Neural crest cell (in vitro differentiated cells): ENCODE results near the gene ANKRD63. TPM values are rescaled to one million over a fixed set of nuclear protein-coding genes. Genes with fewer than 3 reads are reported as not detected.

Experiments used
- DNase-seq: peaks from one replicate; pipeline ENCODE4 v3.0.0; 2021; ENCODE audit warnings: low read depth, mixed read lengths, low spot score
- H3K27ac Mint-ChIP-seq: one replicate; pipeline ENCODE4 v1.8.0; 2021; ENCODE audit warnings: mild to moderate bottlenecking, mixed read lengths; ENCODE audit not compliant: unreplicated experiment
- H3K27me3 Mint-ChIP-seq: 2 replicates; pipeline ENCODE4 v1.8.0; 2021; ENCODE audit warnings: low read depth, mild to moderate bottlenecking, mixed read lengths
- H3K36me3 Mint-ChIP-seq: 2 replicates; pipeline ENCODE4 v1.8.0; 2021; ENCODE audit warnings: low read depth, mild to moderate bottlenecking, mixed read lengths
- H3K4me1 Mint-ChIP-seq: 2 replicates; pipeline ENCODE4 v1.8.0; 2021; ENCODE audit warnings: mixed read lengths
- H3K4me3 Mint-ChIP-seq: one replicate; pipeline ENCODE4 v1.8.0; 2021; ENCODE audit warnings: mild to moderate bottlenecking, mixed read lengths
- H3K9me3 Mint-ChIP-seq: 2 replicates; pipeline ENCODE4 v1.8.0; 2021; ENCODE audit warnings: mixed read lengths
- CTCF ChIP-seq: fragments of 200-600 bp; sonication (generic); conservative IDR thresholded peaks from 2 replicates; pipeline ENCODE4 v1.5.0; 2021; ENCODE audit warnings: antibody characterized with exemption, mild to moderate bottlenecking
- total RNA-seq: library from RNA; stranded (reverse); gene quantifications from 2 replicates; pipeline ENCODE4 v1.2.1, GENCODE V29; 2021

Gene ANKRD63
- total RNA-seq, 1 donor from 2014 or later = not detected

DNA sequence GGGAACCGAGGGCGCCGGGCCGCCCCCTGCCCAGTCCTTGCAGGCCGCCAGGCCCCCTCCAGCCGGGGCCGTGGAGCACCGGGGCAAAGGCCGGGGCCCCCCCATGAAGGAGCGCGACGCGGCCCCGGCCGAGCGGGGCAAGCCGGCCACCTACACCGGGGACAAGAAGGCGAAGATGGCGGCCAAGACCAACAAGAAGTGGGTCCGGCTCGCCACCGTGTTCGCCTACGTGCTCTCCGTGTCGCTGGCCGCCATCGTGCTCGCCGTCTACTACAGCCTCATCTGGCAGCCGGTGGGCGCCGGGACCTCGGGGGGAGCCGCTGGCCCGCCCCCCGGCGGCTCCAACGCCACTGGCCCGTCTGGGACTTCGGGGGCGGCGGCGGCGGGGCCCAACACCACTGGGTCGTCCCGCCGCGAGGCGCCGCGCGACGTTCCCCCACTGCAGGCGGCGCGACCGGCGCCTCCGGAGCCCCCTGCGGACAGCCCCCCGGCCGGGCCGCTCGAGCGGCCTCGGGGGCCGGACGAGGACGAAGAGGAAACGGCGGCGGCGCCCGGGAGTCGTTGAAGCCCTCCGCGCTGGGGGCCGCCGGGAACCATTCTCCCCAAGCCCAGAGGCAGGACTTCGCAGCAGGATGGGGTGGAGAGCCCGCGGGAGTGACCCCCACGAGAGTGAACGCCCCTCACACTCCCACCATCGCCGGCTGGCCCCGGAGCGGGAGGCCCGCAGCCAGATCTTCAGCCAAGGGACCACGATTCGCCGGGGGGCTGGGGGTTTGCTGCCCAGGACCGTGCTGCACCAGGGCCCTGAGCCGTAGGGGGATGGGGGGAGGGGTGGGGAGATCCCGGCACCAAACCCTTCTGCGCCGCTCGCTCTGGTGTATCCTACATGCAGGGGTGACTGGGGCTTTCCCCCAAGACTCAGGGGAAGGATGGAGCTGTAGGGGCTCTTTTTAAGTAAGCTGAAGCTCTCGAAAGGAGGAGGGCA is 41.4 kb upstream of the ANKRD63 start:
- H3K4me1 Mint-ChIP-seq = peaks cover 51% of the 10 kb centered on the region
- no peak overlapping the region for H3K27ac Mint-ChIP-seq
- no peak for DNase-seq
- TF ChIP-seq CTCF = no peak
- peak overlapping the region; percentile 88 for H3K4me3 Mint-ChIP-seq
- no peaks in the 10 kb centered on the region for H3K9me3 Mint-ChIP-seq
- no peaks in the 10 kb centered on the region for H3K36me3 Mint-ChIP-seq
- H3K27me3 Mint-ChIP-seq = peaks cover 29% of the 10 kb centered on the region

GRCh38 chr15:40323239-40323952 is 40.5 kb upstream of the ANKRD63 start, which contains the start of gene INAFM2:
Gene INAFM2 (plus strand): TSS chr15:40323692. CDS start chr15:40324056, 364 bp downstream.
- no peak within 1 kb of the TSS for H3K27ac Mint-ChIP-seq
- peaks cover 29% of the 10 kb centered on the region for H3K27me3 Mint-ChIP-seq
- peak; percentile 91 for DNase-seq
- no peaks in the 10 kb centered on the region for H3K36me3 Mint-ChIP-seq
- peak; percentile 76 for TF ChIP-seq CTCF
- H3K4me3 Mint-ChIP-seq = peak within 1 kb of the TSS; percentile 88
- H3K4me1 Mint-ChIP-seq = peaks cover 43% of the 10 kb centered on the region
- no peaks in the 10 kb centered on the region for H3K9me3 Mint-ChIP-seq

DNA sequence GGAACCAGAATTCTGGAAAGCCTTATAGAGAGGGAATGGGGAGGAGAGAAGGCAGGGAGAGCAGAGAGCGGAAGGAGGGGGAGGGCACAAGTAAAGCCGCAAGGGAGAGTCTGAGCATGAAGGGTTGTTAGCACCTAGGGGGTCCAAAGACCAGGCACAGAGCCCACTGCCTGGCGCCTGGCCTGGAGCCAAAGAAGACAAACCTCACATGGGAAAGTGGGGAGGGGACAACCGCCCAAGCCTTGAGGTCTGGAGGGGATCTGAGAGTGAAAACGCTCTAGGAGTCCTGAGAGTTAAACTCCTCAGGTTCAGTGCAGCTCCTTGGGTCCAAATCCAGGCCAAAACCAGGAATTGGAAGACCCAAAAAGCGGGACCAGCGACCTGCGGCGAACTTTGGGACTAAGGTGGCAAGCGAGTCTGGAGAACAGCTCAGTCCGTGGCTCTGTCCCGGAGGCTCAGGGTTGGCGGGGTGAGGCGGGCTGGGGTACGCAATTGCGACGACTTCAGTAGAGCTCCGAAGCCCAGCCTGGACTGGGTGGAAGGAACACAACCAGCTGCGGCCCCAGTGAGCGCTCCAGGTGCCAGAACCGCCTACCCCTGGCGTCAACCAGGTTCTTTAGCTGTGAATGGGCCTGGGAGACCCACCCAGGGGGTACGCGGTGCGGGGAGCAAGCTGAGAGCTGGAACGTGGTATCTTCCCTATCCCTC is 39.8 kb upstream of the ANKRD63 start:
- no peak for TF ChIP-seq CTCF
- no peak for DNase-seq
- Mint-ChIP-seq H3K27ac (no peak overlapping the region), H3K4me1 (peaks cover 36% of the 10 kb centered on the region), H3K9me3 (no peaks in the 10 kb centered on the region), H3K36me3 (no peaks in the 10 kb centered on the region), H3K27me3 (peaks cover 33% of the 10 kb centered on the region), H3K4me3 (peak overlapping the region; percentile 82)

- Mint-ChIP-seq H3K4me3 (peak overlapping the region; percentile 47), H3K27me3 (peaks cover 45% of the 10 kb centered on the region), H3K27ac (no peak overlapping the region)
Observed at GRCh38 chr15:40320931-40321371, 38.1 kb upstream of the ANKRD63 start.

More at GRCh38 chr15:40320931-40321371, 38.1 kb upstream of the ANKRD63 start:
- TF ChIP-seq CTCF = peak; percentile 93
- Mint-ChIP-seq H3K4me1 (peaks cover 19% of the 10 kb centered on the region), H3K36me3 (no peaks in the 10 kb centered on the region), H3K9me3 (no peaks in the 10 kb centered on the region)
- DNase-seq = no peak
